Testis (tissue), 3 donors: ENCODE measurements around the gene SH2D6. TPM values are rescaled to one million over a fixed set of nuclear protein-coding genes. Genes with fewer than 3 reads are reported as not detected.
"Not testable (repeated sequence)": the region's sequence is repeated elsewhere in the genome, so short reads cannot be mapped to it uniquely, and the experiment has no call there.

ENCODE experiments used
- DNase-seq: peaks from one replicate; pipeline ENCODE4 v3.0.0-alpha.2; 2019
- H3K27ac ChIP-seq, 2 donors: fragments of 200-600 bp; sonication (generic); one replicate each; pipeline ENCODE4 v1.5.1; 2019
- H3K27me3 ChIP-seq: fragments of 200-600 bp; sonication (generic); one replicate; pipeline ENCODE4 v1.5.1; 2019
- H3K36me3 ChIP-seq: fragments of 200-600 bp; sonication (generic); one replicate; pipeline ENCODE4 v1.5.1; 2017; ENCODE audit warnings: low read depth; ENCODE audit errors: missing control alignments
- H3K4me1 ChIP-seq: fragments of 200-600 bp; sonication (generic); one replicate; pipeline ENCODE4 v1.5.1; 2019
- H3K4me3 ChIP-seq, 2 donors: fragments of 200-600 bp; sonication (generic); one replicate each; pipeline ENCODE4 v1.5.1; 2017 to 2019
- H3K9me3 ChIP-seq: fragments of 200-600 bp; sonication (generic); one replicate; pipeline ENCODE4 v1.5.1; 2017
- POLR2A ChIP-seq: fragments of 450-650 bp; IDR thresholded peaks from one replicate; pipeline ENCODE4 v1.6.1; 2017; ENCODE audit warnings: antibody characterized with exemption, mild to moderate bottlenecking, moderate library complexity
- WGBS, 2 donors: methylation state at CpG; one replicate each; pipeline ENCODE4 v1.1.5; 2018; 5-methylcytosine and 5-hydroxymethylcytosine counted together
- intact Hi-C: fragments of 100-400 bp; cut with DNase I; formaldehyde crosslinking; loops from one replicate; pipeline ENCODE4 v1.15.1; 2023; ENCODE audit warnings: low total_unique reads
- polyA plus RNA-seq: library from polyadenylated mRNA; stranded (reverse); fragments of 350-450 nt; fragmentation: Illumina TruSeq; extraction: RNeasy Lipid Tissue Mini Kit (QIAGEN cat#74804); gene quantifications from one replicate; pipeline ENCODE4 v1.2.3, GENCODE V29; 2014; ENCODE audit warnings: low read depth, low replicate concordance; ENCODE audit not compliant: insufficient read depth
- total RNA-seq, 2 donors: library from RNA; depleted of rRNA; stranded (reverse); fragments of >200 nt; gene quantifications; one replicate each; pipeline ENCODE4 v1.2.3, GENCODE V29; 2016
- TF ChIP-seq, protein P1 (sequence below), 3 experiments: fragments of 450-650 bp in 2 of 3; fragments of 200-600 bp in 1 of 3; sonication (generic) in 1 of 3; IDR thresholded peaks; one replicate each; pipeline ENCODE4 v1.5.1; 2016 to 2019; ENCODE audit warnings: antibody characterized with exemption in 3 of 3, mild to moderate bottlenecking in 2 of 3, moderate library complexity in 1 of 3

Gene SH2D6
- total and polyA plus RNA-seq, 3 donors from 2014 or later = 11.2 to 15.9 (median 13.6) TPM

DNA sequence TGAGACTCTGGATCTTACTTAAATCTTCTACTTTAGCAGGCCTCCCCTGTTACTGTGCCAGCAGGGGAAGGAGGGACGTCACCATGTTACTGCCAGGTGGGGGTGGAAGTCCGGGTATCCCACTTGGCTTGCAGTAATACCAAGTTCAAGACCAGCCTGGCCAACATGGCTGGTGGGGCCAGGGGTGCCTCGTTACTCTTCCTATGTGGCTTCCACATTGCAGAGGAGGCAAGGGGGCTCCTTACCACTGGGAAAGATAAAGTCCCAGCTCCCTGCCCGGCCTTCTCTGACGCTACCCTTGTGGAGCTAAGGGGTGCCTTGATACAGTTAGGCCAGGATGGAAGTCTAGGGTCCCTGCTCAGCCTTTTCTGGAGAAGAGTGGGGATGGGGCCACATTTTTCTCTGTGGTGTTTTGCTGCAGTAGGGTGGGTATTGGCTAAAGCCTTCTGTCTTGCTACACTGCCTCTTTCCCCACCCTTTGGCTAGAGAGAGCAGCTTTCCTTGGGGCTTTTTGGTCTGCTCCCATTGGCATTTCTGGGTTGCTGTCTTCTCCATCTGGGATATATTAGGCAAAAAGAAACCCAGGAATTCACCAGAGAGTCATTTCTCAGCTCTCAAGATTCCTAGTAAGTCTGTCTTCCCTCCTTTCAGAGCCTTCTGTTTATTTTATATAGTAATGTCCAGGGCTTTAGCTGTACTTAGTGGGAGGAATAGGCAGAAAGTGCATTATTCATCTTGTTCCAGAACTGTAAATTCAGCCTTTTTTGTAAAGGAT lies 42.0 kb upstream of the SH2D6 start:
- intact Hi-C loops = no loop called here
- no peaks in the 10 kb centered on the region for H3K27me3 ChIP-seq
- no peaks in the 10 kb centered on the region for H3K4me1 ChIP-seq
- no peak overlapping the region for H3K27ac ChIP-seq
- no peaks in the 10 kb centered on the region for H3K9me3 ChIP-seq
- TF ChIP-seq, protein P1, sequence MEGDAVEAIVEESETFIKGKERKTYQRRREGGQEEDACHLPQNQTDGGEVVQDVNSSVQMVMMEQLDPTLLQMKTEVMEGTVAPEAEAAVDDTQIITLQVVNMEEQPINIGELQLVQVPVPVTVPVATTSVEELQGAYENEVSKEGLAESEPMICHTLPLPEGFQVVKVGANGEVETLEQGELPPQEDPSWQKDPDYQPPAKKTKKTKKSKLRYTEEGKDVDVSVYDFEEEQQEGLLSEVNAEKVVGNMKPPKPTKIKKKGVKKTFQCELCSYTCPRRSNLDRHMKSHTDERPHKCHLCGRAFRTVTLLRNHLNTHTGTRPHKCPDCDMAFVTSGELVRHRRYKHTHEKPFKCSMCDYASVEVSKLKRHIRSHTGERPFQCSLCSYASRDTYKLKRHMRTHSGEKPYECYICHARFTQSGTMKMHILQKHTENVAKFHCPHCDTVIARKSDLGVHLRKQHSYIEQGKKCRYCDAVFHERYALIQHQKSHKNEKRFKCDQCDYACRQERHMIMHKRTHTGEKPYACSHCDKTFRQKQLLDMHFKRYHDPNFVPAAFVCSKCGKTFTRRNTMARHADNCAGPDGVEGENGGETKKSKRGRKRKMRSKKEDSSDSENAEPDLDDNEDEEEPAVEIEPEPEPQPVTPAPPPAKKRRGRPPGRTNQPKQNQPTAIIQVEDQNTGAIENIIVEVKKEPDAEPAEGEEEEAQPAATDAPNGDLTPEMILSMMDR (IDR thresholded peaks at IDR 0.05) = no peak
- TF ChIP-seq POLR2A = no peak
- no peak for DNase-seq
- H3K36me3 ChIP-seq = no peaks in the 10 kb centered on the region
- no peak overlapping the region for H3K4me3 ChIP-seq
- WGBS, 2 donors = 93 to 95% methylated on average over 5 of the region's 5 CpGs

- TF ChIP-seq, protein P1 (IDR thresholded peaks at IDR 0.05) = no peak
- TF ChIP-seq POLR2A = no peak
- no peak overlapping the region for H3K4me3 ChIP-seq
- H3K27me3 ChIP-seq = no peaks in the 10 kb centered on the region
- H3K36me3 ChIP-seq = no peaks in the 10 kb centered on the region
- intact Hi-C loops = no loop called here
- no peak overlapping the region for H3K27ac ChIP-seq
- H3K4me1 ChIP-seq = no peaks in the 10 kb centered on the region
- no peak for DNase-seq
- WGBS, 2 donors = 95 to 96% methylated on average over 10 to 11 of the region's 11 CpGs
- H3K9me3 ChIP-seq = no peaks in the 10 kb centered on the region
These were observed 41.4 kb upstream of the SH2D6 start for GRCh38 chr2:85377083-85377482.

- H3K9me3 ChIP-seq = no peaks in the 10 kb centered on the region
- H3K27me3 ChIP-seq = no peaks in the 10 kb centered on the region
- intact Hi-C loops = no loop called here
- 64 to 77% methylated on average over 5 of the region's 5 CpGs for WGBS, 2 donors
- no peak for TF ChIP-seq POLR2A
- TF ChIP-seq, protein P1 (IDR thresholded peaks at IDR 0.05) = no peak
- DNase-seq = no peak
- no peaks in the 10 kb centered on the region for H3K36me3 ChIP-seq
- no peaks in the 10 kb centered on the region for H3K4me1 ChIP-seq
- no peak overlapping the region for H3K4me3 ChIP-seq
- no peak overlapping the region for H3K27ac ChIP-seq
These were observed 40.3 kb upstream of the SH2D6 start for GRCh38 chr2:85378257-85378656.

GRCh38 chr2:85380048-85380447 lies 38.5 kb upstream of the SH2D6 start:
- TF ChIP-seq, protein P1 (IDR thresholded peaks at IDR 0.05) = no peak
- Histone ChIP-seq H3K27me3 (no peaks in the 10 kb centered on the region), H3K4me3 (no peak overlapping the region), H3K27ac (no peak overlapping the region), H3K9me3 (no peaks in the 10 kb centered on the region), H3K4me1 (no peaks in the 10 kb centered on the region), H3K36me3 (no peaks in the 10 kb centered on the region)
- no peak for DNase-seq
- WGBS, 2 donors = 83 to 92% methylated on average over 1 of the region's 1 CpG
- intact Hi-C loops = no loop called here

DNA sequence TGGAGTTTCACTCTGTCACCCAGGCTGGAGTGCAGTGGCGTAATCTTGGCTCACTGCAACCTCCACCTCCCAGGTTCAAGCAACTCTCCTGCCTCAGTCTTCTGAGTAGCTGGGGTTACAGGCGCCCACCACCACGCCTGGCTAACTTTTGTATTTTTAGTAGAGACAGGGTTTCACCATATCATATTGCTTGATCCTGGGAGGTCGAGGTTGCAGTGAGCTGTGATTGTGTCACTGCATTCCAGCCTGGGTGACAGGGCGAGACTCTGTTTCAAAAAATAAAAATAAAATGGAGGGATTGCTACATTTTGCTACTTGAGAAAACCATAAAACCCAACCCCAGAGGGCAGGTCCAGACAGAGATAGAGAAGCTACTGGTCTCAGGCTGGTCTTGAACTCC lies 35.4 kb upstream of the SH2D6 start:
- intact Hi-C loops, H3K4me1 ChIP-seq, H3K9me3 ChIP-seq, H3K4me3 ChIP-seq, H3K36me3 ChIP-seq, H3K27me3 ChIP-seq: not testable (repeated sequence)
- peak; percentile 61 for DNase-seq
- H3K27ac ChIP-seq = peak overlapping the region; percentile 57 to 58
- WGBS, 2 donors = 67 to 77% methylated on average over 5 of the region's 5 CpGs
